B cell (primary cell): ENCODE results near the gene PIGBOS1. TPM values are rescaled to one million over a fixed set of nuclear protein-coding genes. Genes with fewer than 3 reads are reported as not detected.
A peak's percentile ranks its signal among the peaks of the same experiment; 100 is the strongest.

Experiments
- ATAC-seq: fragments of 200-7000 bp; cut with Tn5 transposase; one replicate; pipeline ENCODE4 v1.10.0; 2021; ENCODE audit warnings: low read depth, mild to moderate bottlenecking, moderate number of reproducible peaks, moderate library complexity
- CTCF ChIA-PET: fragments of 350-600 bp; sonication (Branson Sonifier 250); formaldehyde crosslinking; loops from one replicate; lab custom pipeline; 2021; ENCODE audit warnings: antibody characterized with exemption, inconsistent platforms; lab: Charles Lee
- POLR2A ChIA-PET: fragments of 350-600 bp; sonication (Branson Sonifier 250); formaldehyde crosslinking; loops from one replicate; lab custom pipeline; 2021; ENCODE audit warnings: antibody characterized with exemption; lab: Charles Lee
- DNase-seq: peaks from one replicate; pipeline ENCODE4 v3.0.0; 2013
- H2AFZ ChIP-seq: 2 replicates; pipeline ENCODE4 v1.6.1; 2012; ENCODE audit warnings: mild to moderate bottlenecking, low read depth, low read length; ENCODE audit not compliant: insufficient read depth, poor library complexity, severe bottlenecking
- H3K27ac ChIP-seq, 2 donors: 1 replicate in 1 of 2; 2 replicates in 1 of 2; pipeline ENCODE4 v1.5.1; 2012 to 2013; ENCODE audit warnings: low read length in 2 of 2, mild to moderate bottlenecking in 2 of 2, moderate library complexity in 1 of 2
- H3K27me3 ChIP-seq, 4 experiments: fragments of 200-600 bp in 1 of 4; sonication (generic) in 1 of 4; replicated peaks in 1 of 4; 1 replicate in 2 of 4; 2 replicates in 2 of 4; pipeline versions ENCODE4 v1.6.1 to v1.7.0; 2013 to 2016; ENCODE audit warnings: low read length in 3 of 4, mild to moderate bottlenecking in 2 of 4, mixed read lengths in 1 of 4, moderate library complexity in 1 of 4; ENCODE audit not compliant: insufficient read depth in 4 of 4, control insufficient read depth in 3 of 4; ENCODE audit errors: control extremely low read depth in 1 of 4
- H3K36me3 ChIP-seq, 2 experiments: replicated peaks in 1 of 2; 1 replicate in 1 of 2; 2 replicates in 1 of 2; pipeline versions ENCODE4 v1.6.1 to v1.7.1; 2013; ENCODE audit warnings: low read length in 1 of 2; ENCODE audit not compliant: insufficient read depth in 2 of 2, control insufficient read depth in 1 of 2; ENCODE audit errors: control extremely low read depth in 1 of 2, extremely low read depth in 1 of 2
- H3K4me1 ChIP-seq, 2 donors: fragments of 200-600 bp in 1 of 2; sonication (generic) in 1 of 2; 1 replicate in 1 of 2; 2 replicates in 1 of 2; pipeline versions ENCODE4 v1.5.1 to v1.6.1; 2013 to 2017; ENCODE audit warnings: low read length in 2 of 2; ENCODE audit not compliant: control insufficient read depth in 2 of 2, insufficient read depth in 2 of 2
- H3K4me2 ChIP-seq: replicated peaks from 2 replicates; pipeline ENCODE3; 2012; ENCODE audit warnings: mild to moderate bottlenecking, low read depth, low read length; ENCODE audit not compliant: poor library complexity, severe bottlenecking
- H3K4me3 ChIP-seq, 5 experiments: fragments of 200-600 bp in 1 of 5; sonication (generic) in 1 of 5; 1 replicate in 3 of 5; 2 replicates in 2 of 5; pipeline versions ENCODE4 v1.5.1 to v1.7.0; 2011 to 2016; ENCODE audit warnings: low read length in 4 of 5, mild to moderate bottlenecking in 4 of 5, low read depth in 2 of 5, control low read depth in 1 of 5, moderate library complexity in 1 of 5; ENCODE audit not compliant: insufficient read depth in 1 of 5; ENCODE audit errors: control extremely low read depth in 1 of 5, extremely low read depth in 1 of 5
- H3K79me2 ChIP-seq: fragments of 200-600 bp; sonication (generic); one replicate; pipeline ENCODE4 v1.6.0; 2016; ENCODE audit warnings: low read length; ENCODE audit not compliant: control insufficient read depth, insufficient read depth
- H3K9ac ChIP-seq: fragments of 200-600 bp; sonication (generic); 2 replicates; pipeline ENCODE4 v1.6.1; 2017; ENCODE audit warnings: mild to moderate bottlenecking, low read length, moderate library complexity
- H3K9me3 ChIP-seq, 3 donors: one replicate each; pipeline versions ENCODE4 v1.6.1 to v1.7.1; 2013; ENCODE audit warnings: low read length in 2 of 3; ENCODE audit not compliant: control insufficient read depth in 2 of 3, insufficient read depth in 1 of 3; ENCODE audit errors: control extremely low read depth in 1 of 3
- H4K20me1 ChIP-seq: 2 replicates; pipeline ENCODE4 v1.6.0; 2012; ENCODE audit warnings: mild to moderate bottlenecking, low read length; ENCODE audit not compliant: insufficient read depth, control insufficient read depth, poor library complexity, severe bottlenecking
- H3K27ac Mint-ChIP-seq: one replicate; pipeline ENCODE4 v1.8.0; 2021; ENCODE audit warnings: mixed read lengths
- H3K27me3 Mint-ChIP-seq: one replicate; pipeline ENCODE4 v1.8.0; 2021; ENCODE audit warnings: mixed read lengths
- H3K4me1 Mint-ChIP-seq: one replicate; pipeline ENCODE4 v1.8.0; 2021; ENCODE audit warnings: mixed read lengths
- H3K4me3 Mint-ChIP-seq: one replicate; pipeline ENCODE4 v1.8.0; 2021; ENCODE audit warnings: mixed read lengths
- H3K9me3 Mint-ChIP-seq: one replicate; pipeline ENCODE4 v1.8.0; 2022; ENCODE audit warnings: mixed read lengths; ENCODE audit not compliant: insufficient read depth
- EZH2 ChIP-seq: IDR thresholded peaks from 2 replicates; pipeline ENCODE4 v1.6.1; 2012; ENCODE audit warnings: borderline replicate concordance, low read depth, mild to moderate bottlenecking, moderate library complexity, low read length; ENCODE audit not compliant: insufficient read depth, poor library complexity, severe bottlenecking
- WGBS: methylation state at CpG from one replicate; pipeline ENCODE4 v1.1.5; 2013; ENCODE audit warnings: missing lambda C conversion rate; ENCODE audit not compliant: insufficient coverage; 5-methylcytosine and 5-hydroxymethylcytosine counted together
- intact Hi-C: fragments of 100-400 bp; cut with micrococcal nuclease; formaldehyde crosslinking; loops from one replicate; pipeline ENCODE4 v1.10.0; 2022
- polyA plus RNA-seq: library from polyadenylated mRNA; depleted of rRNA; stranded (reverse); fragments of >200 nt; gene quantifications from 2 replicates; pipeline ENCODE4 v1.2.3, GENCODE V29; 2012
- total RNA-seq, 2 donors: library from RNA; stranded (reverse); fragments of 120-200 nt in 1 of 2; gene quantifications; 1 replicate in 1 of 2; 2 replicates in 1 of 2; pipeline versions ENCODE4 v1.2.3 to v1.2.4, GENCODE V29; 2013 to 2022
- TF ChIP-seq, protein P1 (sequence below): fragments of 200-600 bp; IDR thresholded peaks from one replicate; pipeline ENCODE4 v1.8.0; 2022; ENCODE audit warnings: antibody characterized with exemption, mild to moderate bottlenecking

Gene PIGBOS1
- total and polyA plus RNA-seq, 2 donors (not counting 1 experiment from before 2014, with no cell fraction given) = 15.4 to 16.4 TPM

DNA sequence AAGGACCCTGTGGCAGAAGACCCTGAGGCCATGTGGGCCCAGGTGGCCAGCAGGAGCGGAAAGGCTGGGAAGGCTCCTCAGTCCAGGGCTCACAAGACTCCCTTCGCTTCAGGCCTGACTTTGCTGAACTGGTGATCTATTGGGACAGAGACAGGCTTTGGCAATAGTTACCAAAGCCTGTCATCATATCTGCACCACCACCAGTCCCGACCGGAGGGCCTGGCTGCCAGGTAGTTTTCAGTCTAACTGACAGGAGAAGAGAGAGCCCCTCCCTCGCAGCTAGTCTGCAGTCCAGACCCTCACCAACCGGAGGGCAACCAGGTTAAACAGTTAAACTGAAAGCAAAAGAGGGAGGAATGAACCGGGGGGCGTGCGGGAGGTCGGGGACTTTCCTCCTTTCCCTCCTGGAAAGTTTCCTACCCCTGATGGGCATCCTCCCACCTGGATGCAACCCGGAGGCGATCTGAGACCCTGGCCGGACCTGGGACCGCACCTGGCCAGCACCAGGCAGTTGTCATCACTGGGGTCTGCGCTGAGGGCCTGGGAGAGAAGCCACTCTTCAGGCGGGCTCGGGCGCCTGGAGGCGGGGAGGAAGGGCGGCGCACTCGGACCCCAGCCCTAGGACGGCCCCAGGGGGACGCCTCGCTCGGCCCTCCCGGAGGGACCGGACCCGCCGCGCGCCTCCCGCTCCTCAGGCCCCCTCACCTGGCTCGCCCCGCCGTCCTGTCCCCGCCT is 29.7 kb downstream of the PIGBOS1 start:
- H3K27ac ChIP-seq = peak overlapping the region; percentile 72 to 93
- no peaks in the 10 kb centered on the region for H3K9me3 Mint-ChIP-seq
- ChIA-PET POLR2A (no interaction called here), CTCF (interaction anchor here (4.9 kb wide), 1 partner anchor 71 kb away, joined by 23 read pairs; no protein-coding TSS in a partner anchor)
- no peak for ATAC-seq
- peak overlapping the region; percentile 89 for H3K27ac Mint-ChIP-seq
- peak overlapping the region; percentile 96 for H3K9ac ChIP-seq
- no peaks in the 10 kb centered on the region for H4K20me1 ChIP-seq
- peak overlapping the region; percentile 98 for H3K4me2 ChIP-seq
- peak overlapping the region; percentile 89 for H3K4me3 Mint-ChIP-seq
- peak overlapping the region; percentile 67 to 100 (median 92) for H3K4me3 ChIP-seq
- peaks cover 10 to 18% of the 10 kb centered on the region in 2 donors for H3K4me1 ChIP-seq
- no peak for DNase-seq
- no peaks in the 10 kb centered on the region for H3K36me3 ChIP-seq
- intact Hi-C loops = loop anchor here (1.0 to 2.0 kb wide), 2 partner anchors 14 to 22 kb away; no protein-coding TSS in a partner anchor
- no peaks in the 10 kb centered on the region for H3K27me3 Mint-ChIP-seq
- WGBS = 2% methylated on average over 32 of the region's 37 CpGs
- H3K9me3 ChIP-seq = no peaks in the 10 kb centered on the region
- H3K4me1 Mint-ChIP-seq = peaks cover 34% of the 10 kb centered on the region
- peak overlapping the region; percentile 96 for H2AFZ ChIP-seq
- TF ChIP-seq, protein P1, sequence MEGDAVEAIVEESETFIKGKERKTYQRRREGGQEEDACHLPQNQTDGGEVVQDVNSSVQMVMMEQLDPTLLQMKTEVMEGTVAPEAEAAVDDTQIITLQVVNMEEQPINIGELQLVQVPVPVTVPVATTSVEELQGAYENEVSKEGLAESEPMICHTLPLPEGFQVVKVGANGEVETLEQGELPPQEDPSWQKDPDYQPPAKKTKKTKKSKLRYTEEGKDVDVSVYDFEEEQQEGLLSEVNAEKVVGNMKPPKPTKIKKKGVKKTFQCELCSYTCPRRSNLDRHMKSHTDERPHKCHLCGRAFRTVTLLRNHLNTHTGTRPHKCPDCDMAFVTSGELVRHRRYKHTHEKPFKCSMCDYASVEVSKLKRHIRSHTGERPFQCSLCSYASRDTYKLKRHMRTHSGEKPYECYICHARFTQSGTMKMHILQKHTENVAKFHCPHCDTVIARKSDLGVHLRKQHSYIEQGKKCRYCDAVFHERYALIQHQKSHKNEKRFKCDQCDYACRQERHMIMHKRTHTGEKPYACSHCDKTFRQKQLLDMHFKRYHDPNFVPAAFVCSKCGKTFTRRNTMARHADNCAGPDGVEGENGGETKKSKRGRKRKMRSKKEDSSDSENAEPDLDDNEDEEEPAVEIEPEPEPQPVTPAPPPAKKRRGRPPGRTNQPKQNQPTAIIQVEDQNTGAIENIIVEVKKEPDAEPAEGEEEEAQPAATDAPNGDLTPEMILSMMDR = no peak
- TF ChIP-seq EZH2 = no peak
- H3K79me2 ChIP-seq = peaks cover 40% of the 10 kb centered on the region
- H3K27me3 ChIP-seq = no peaks in the 10 kb centered on the region
